Measurements from ENCODE around the gene HEBP2. TPM values are rescaled to one million over a fixed set of nuclear protein-coding genes. Genes with fewer than 3 reads are reported as not detected.

HEBP2 gene
- total RNA-seq, 2 experiments from 2014 or later = 31.8 to 32.9 TPM

GRCh38 chr6:138441965-138442364 lies 37.9 kb downstream of the HEBP2 start:
- no peaks in the 10 kb centered on the region for H3K4me1 ChIP-seq (ENCODE audit: insufficient read depth, low read length)
- H3K9me3 ChIP-seq (ENCODE audit: control insufficient read depth in 1 of 2, insufficient read depth in 1 of 2, low read length in 2 of 2) = no peaks in the 10 kb centered on the region
- no peak for DNase-seq
- H3K4me3 Mint-ChIP-seq = no peak overlapping the region
- no peaks in the 10 kb centered on the region for H3K36me3 ChIP-seq (ENCODE audit: insufficient read depth, low read length)
- CTCF ChIA-PET = no interaction called here
- intact Hi-C loops (cut with DNase I, micrococcal nuclease) = no loop called here
- H3K36me3 Mint-ChIP-seq (ENCODE audit: low read depth) = no peaks in the 10 kb centered on the region
- H3K4me3 ChIP-seq (ENCODE audit: low read length) = no peak overlapping the region
- no peaks in the 10 kb centered on the region for H3K4me1 Mint-ChIP-seq (ENCODE audit: low read depth)
- H3K27me3 ChIP-seq (ENCODE audit: control insufficient read depth in 1 of 2, insufficient read depth in 2 of 2, low read length in 2 of 2) = no peaks in the 10 kb centered on the region
- H3K27ac ChIP-seq (ENCODE audit: low read depth in 1 of 2, low read length in 2 of 2) = no peak overlapping the region
- no peak for TF ChIP-seq CTCF (IDR thresholded peaks at IDR 0.05)
- no peaks in the 10 kb centered on the region for H3K27me3 Mint-ChIP-seq
- POLR2A ChIA-PET = interaction anchor here (0.7 kb wide), 1 partner anchor 14 kb away, joined by 3 read pairs; no protein-coding TSS in a partner anchor
- no peak for ATAC-seq (ENCODE audit: poor library complexity)
- H3K27ac Mint-ChIP-seq = no peak overlapping the region
- no peaks in the 10 kb centered on the region for H3K9me3 Mint-ChIP-seq

GRCh38 chr6:138442663-138443062 lies 38.6 kb downstream of the HEBP2 start:
- intact Hi-C loops (cut with DNase I, micrococcal nuclease) = no loop called here
- Mint-ChIP-seq H3K4me3 (no peak overlapping the region), H3K36me3 (ENCODE audit: low read depth) (no peaks in the 10 kb centered on the region), H3K27ac (no peak overlapping the region), H3K27me3 (no peaks in the 10 kb centered on the region), H3K4me1 (ENCODE audit: low read depth) (no peaks in the 10 kb centered on the region), H3K9me3 (no peaks in the 10 kb centered on the region)
- Histone ChIP-seq H3K27ac (ENCODE audit: low read depth in 1 of 2, low read length in 2 of 2) (no peak overlapping the region), H3K4me3 (ENCODE audit: low read length) (no peak overlapping the region), H3K4me1 (ENCODE audit: insufficient read depth, low read length) (no peaks in the 10 kb centered on the region), H3K9me3 (ENCODE audit: control insufficient read depth in 1 of 2, insufficient read depth in 1 of 2, low read length in 2 of 2) (no peaks in the 10 kb centered on the region), H3K27me3 (ENCODE audit: control insufficient read depth in 1 of 2, insufficient read depth in 2 of 2, low read length in 2 of 2) (no peaks in the 10 kb centered on the region), H3K36me3 (ENCODE audit: insufficient read depth, low read length) (no peaks in the 10 kb centered on the region)
- no peak for ATAC-seq (ENCODE audit: poor library complexity)
- no peak for TF ChIP-seq CTCF (IDR thresholded peaks at IDR 0.05)
- DNase-seq = no peak
- POLR2A ChIA-PET = no interaction called here
- CTCF ChIA-PET = no interaction called here

- H3K36me3 Mint-ChIP-seq (ENCODE audit: low read depth) = no peaks in the 10 kb centered on the region
- CTCF ChIA-PET = interaction anchor here (1.4 kb wide), 1 partner anchor 12 kb away, joined by 5 read pairs; no protein-coding TSS in a partner anchor
- DNase-seq (no peak), ATAC-seq (ENCODE audit: poor library complexity) (no peak)
- no peaks in the 10 kb centered on the region for H3K27me3 Mint-ChIP-seq
- no peaks in the 10 kb centered on the region for H3K9me3 ChIP-seq (ENCODE audit: control insufficient read depth in 1 of 2, insufficient read depth in 1 of 2, low read length in 2 of 2)
- no peaks in the 10 kb centered on the region for H3K4me1 ChIP-seq (ENCODE audit: insufficient read depth, low read length)
- H3K27me3 ChIP-seq (ENCODE audit: control insufficient read depth in 1 of 2, insufficient read depth in 2 of 2, low read length in 2 of 2) = no peaks in the 10 kb centered on the region
- no peak overlapping the region for H3K27ac Mint-ChIP-seq
- no peak overlapping the region for H3K27ac ChIP-seq (ENCODE audit: low read depth in 1 of 2, low read length in 2 of 2)
- no peaks in the 10 kb centered on the region for H3K36me3 ChIP-seq (ENCODE audit: insufficient read depth, low read length)
- no peaks in the 10 kb centered on the region for H3K9me3 Mint-ChIP-seq
- POLR2A ChIA-PET = no interaction called here
- no peak overlapping the region for H3K4me3 ChIP-seq (ENCODE audit: low read length)
- no peak overlapping the region for H3K4me3 Mint-ChIP-seq
- no peaks in the 10 kb centered on the region for H3K4me1 Mint-ChIP-seq (ENCODE audit: low read depth)
- no peak for TF ChIP-seq CTCF (IDR thresholded peaks at IDR 0.05)
- intact Hi-C loops (cut with DNase I, micrococcal nuclease) = loop anchor here in 1 of 2 experiments (2.0 kb wide), 1 partner anchor 19 kb away; no protein-coding TSS in a partner anchor
Measured at GRCh38 chr6:138443979-138444378, 40.0 kb downstream of the HEBP2 start.

Data from CD4-positive, alpha-beta T cell (primary cell).